Neural progenitor cell (in vitro differentiated cells): ENCODE measurements around the gene SLC2A5. TPM values are rescaled to one million over a fixed set of nuclear protein-coding genes. Genes with fewer than 3 reads are reported as not detected.

Source experiments
- DNase-seq: peaks from one replicate; pipeline ENCODE4 v3.0.0-alpha.2; 2016; ENCODE audit warnings: low spot score
- H2AFZ ChIP-seq: fragments of 200-600 bp; sonication (generic); replicated peaks from 2 replicates; pipeline ENCODE4 v1.6.1; 2016; ENCODE audit warnings: antibody characterized with exemption
- H3F3A ChIP-seq: fragments of 200-600 bp; sonication (generic); 2 replicates; pipeline ENCODE4 v1.6.1; 2016; ENCODE audit warnings: antibody characterized with exemption, low read depth
- H3K27ac ChIP-seq: fragments of 200-600 bp; sonication (generic); 2 replicates; pipeline ENCODE4 v1.5.1; 2016; ENCODE audit warnings: mild to moderate bottlenecking
- H3K27me3 ChIP-seq: fragments of 200-600 bp; sonication (generic); 2 replicates; pipeline ENCODE4 v1.6.1; 2016; ENCODE audit warnings: mild to moderate bottlenecking, moderate library complexity
- H3K36me3 ChIP-seq: fragments of 200-600 bp; sonication (generic); 2 replicates; pipeline ENCODE4 v1.5.1; 2016
- H3K4me1 ChIP-seq: fragments of 200-600 bp; sonication (generic); 2 replicates; pipeline ENCODE4 v1.6.1; 2016; ENCODE audit warnings: mixed run types
- H3K4me2 ChIP-seq: fragments of 200-600 bp; sonication (generic); 2 replicates; pipeline ENCODE4 v1.6.1; 2016
- H3K4me3 ChIP-seq: fragments of 200-600 bp; sonication (generic); 2 replicates; pipeline ENCODE4 v1.5.1; 2016
- H3K79me2 ChIP-seq: fragments of 200-600 bp; sonication (generic); 2 replicates; pipeline ENCODE4 v1.6.1; 2016; ENCODE audit warnings: low read depth
- H3K9ac ChIP-seq: fragments of 200-600 bp; sonication (generic); 2 replicates; pipeline ENCODE4 v1.6.1; 2016
- H3K9me3 ChIP-seq: fragments of 200-600 bp; sonication (generic); 2 replicates; pipeline ENCODE4 v1.5.1; 2016; ENCODE audit warnings: low read depth
- H4K20me1 ChIP-seq: fragments of 200-600 bp; sonication (generic); 2 replicates; pipeline ENCODE4 v1.6.1; 2016; ENCODE audit warnings: low read depth
- H3K27ac Mint-ChIP-seq: 3 replicates; pipeline ENCODE4 v1.8.0; 2021; ENCODE audit warnings: mixed read lengths
- H3K27me3 Mint-ChIP-seq: 2 replicates; pipeline ENCODE4 v1.8.0; 2022; ENCODE audit warnings: low read depth, mild to moderate bottlenecking, inconsistent platforms, moderate library complexity, mixed read lengths; ENCODE audit not compliant: insufficient read depth
- H3K36me3 Mint-ChIP-seq: 3 replicates; pipeline ENCODE4 v1.8.0; 2021; ENCODE audit warnings: mixed read lengths
- H3K4me1 Mint-ChIP-seq: 3 replicates; pipeline ENCODE4 v1.8.0; 2021; ENCODE audit warnings: mixed read lengths
- H3K4me3 Mint-ChIP-seq: 3 replicates; pipeline ENCODE4 v1.8.0; 2021; ENCODE audit warnings: mild to moderate bottlenecking, moderate library complexity, mixed read lengths
- H3K9me3 Mint-ChIP-seq: 3 replicates; pipeline ENCODE4 v1.8.0; 2020; ENCODE audit warnings: mixed read lengths
- EZH2 ChIP-seq: fragments of 200-600 bp; sonication (generic); IDR thresholded peaks from 2 replicates; pipeline ENCODE4 v1.6.1; 2017; ENCODE audit warnings: antibody characterized with exemption, mild to moderate bottlenecking, moderate library complexity
- EZH2phosphoT487 ChIP-seq: fragments of 200-600 bp; sonication (generic); IDR thresholded peaks from 2 replicates; pipeline ENCODE4 v1.6.1; 2017; ENCODE audit warnings: antibody characterized with exemption
- total RNA-seq: library from RNA; depleted of rRNA; stranded (reverse); fragments of >200 nt; gene quantifications from 2 replicates; pipeline ENCODE4 v1.2.3, GENCODE V29; 2015; ENCODE audit warnings: low replicate concordance
- TF ChIP-seq, protein P1 (sequence below): fragments of 200-600 bp; sonication (generic); IDR thresholded peaks from 2 replicates; pipeline ENCODE4 v1.5.1; 2017; ENCODE audit warnings: antibody characterized with exemption, mild to moderate bottlenecking

Gene SLC2A5
- total RNA-seq, 1 donor from 2014 or later, result not detected

DNA sequence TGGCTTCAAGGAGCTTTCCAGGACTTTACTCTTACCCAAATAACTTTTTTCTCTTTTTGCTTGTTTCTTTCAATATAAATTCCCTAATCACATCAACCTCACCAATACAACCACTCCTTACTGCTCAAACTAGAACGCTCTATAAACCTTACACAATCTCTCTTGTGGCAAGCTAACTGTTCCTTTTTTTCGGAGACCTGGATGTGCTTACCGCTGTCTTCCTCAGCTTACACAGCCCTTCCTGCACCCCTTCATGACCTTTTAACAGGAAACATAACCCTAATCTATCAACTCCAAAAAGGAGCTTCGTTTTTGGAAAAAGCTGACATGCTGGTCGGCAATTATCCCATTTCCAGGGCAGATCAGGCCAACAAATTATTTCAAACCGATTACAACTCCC, 24.1 kb upstream of the SLC2A5 start:
- no peak overlapping the region for H3K27ac Mint-ChIP-seq
- no peaks in the 10 kb centered on the region for H3K27me3 ChIP-seq
- H3K4me1 ChIP-seq, result no peaks in the 10 kb centered on the region
- peaks cover 3% of the 10 kb centered on the region for H3K4me1 Mint-ChIP-seq
- no peaks in the 10 kb centered on the region for H3F3A ChIP-seq
- no peaks in the 10 kb centered on the region for H4K20me1 ChIP-seq
- no peak for DNase-seq
- TF ChIP-seq EZH2phosphoT487 (no peak), EZH2 (no peak)
- TF ChIP-seq, protein P1, sequence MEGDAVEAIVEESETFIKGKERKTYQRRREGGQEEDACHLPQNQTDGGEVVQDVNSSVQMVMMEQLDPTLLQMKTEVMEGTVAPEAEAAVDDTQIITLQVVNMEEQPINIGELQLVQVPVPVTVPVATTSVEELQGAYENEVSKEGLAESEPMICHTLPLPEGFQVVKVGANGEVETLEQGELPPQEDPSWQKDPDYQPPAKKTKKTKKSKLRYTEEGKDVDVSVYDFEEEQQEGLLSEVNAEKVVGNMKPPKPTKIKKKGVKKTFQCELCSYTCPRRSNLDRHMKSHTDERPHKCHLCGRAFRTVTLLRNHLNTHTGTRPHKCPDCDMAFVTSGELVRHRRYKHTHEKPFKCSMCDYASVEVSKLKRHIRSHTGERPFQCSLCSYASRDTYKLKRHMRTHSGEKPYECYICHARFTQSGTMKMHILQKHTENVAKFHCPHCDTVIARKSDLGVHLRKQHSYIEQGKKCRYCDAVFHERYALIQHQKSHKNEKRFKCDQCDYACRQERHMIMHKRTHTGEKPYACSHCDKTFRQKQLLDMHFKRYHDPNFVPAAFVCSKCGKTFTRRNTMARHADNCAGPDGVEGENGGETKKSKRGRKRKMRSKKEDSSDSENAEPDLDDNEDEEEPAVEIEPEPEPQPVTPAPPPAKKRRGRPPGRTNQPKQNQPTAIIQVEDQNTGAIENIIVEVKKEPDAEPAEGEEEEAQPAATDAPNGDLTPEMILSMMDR, result no peak
- H3K9me3 ChIP-seq, result peaks cover 7% of the 10 kb centered on the region
- no peak overlapping the region for H3K9ac ChIP-seq
- H3K36me3 ChIP-seq, result no peaks in the 10 kb centered on the region
- H2AFZ ChIP-seq, result no peak overlapping the region
- no peak overlapping the region for H3K4me3 ChIP-seq
- no peaks in the 10 kb centered on the region for H3K79me2 ChIP-seq
- H3K4me2 ChIP-seq, result no peak overlapping the region
- no peak overlapping the region for H3K4me3 Mint-ChIP-seq
- peaks cover 4% of the 10 kb centered on the region for H3K36me3 Mint-ChIP-seq
- H3K9me3 Mint-ChIP-seq, result peaks cover 22% of the 10 kb centered on the region
- no peak overlapping the region for H3K27ac ChIP-seq
- H3K27me3 Mint-ChIP-seq, result peaks cover 5% of the 10 kb centered on the region

DNA sequence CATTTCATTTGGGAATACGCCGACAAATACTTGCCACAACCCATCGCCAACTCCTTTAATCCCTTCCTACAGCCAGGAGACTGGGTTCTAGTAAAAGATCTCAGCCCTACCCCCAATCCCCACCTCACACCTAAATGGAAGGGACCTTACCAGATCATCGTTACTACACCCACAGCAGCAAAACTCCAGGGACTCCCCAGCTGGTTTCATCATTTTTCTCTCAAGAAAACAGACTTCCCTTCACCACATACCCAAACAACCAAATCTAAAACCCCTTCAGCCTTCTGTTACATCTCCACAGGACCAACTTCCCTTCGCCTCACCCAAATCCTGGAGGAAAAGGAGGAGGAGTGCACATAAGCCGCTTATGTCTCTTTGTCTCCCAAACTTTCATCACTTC, 23.7 kb upstream of the SLC2A5 start:
- Mint-ChIP-seq H3K9me3 (peaks cover 22% of the 10 kb centered on the region), H3K36me3 (peaks cover 4% of the 10 kb centered on the region), H3K27ac (no peak overlapping the region), H3K4me1 (peaks cover 3% of the 10 kb centered on the region), H3K27me3 (peaks cover 5% of the 10 kb centered on the region), H3K4me3 (no peak overlapping the region)
- Histone ChIP-seq H3K9ac (no peak overlapping the region), H4K20me1 (no peaks in the 10 kb centered on the region), H3F3A (no peaks in the 10 kb centered on the region), H3K9me3 (peaks cover 7% of the 10 kb centered on the region), H2AFZ (no peak overlapping the region), H3K79me2 (no peaks in the 10 kb centered on the region), H3K27ac (no peak overlapping the region), H3K4me3 (no peak overlapping the region), H3K27me3 (no peaks in the 10 kb centered on the region), H3K36me3 (no peaks in the 10 kb centered on the region), H3K4me1 (no peaks in the 10 kb centered on the region), H3K4me2 (no peak overlapping the region)
- no peak for DNase-seq
- TF ChIP-seq EZH2 (no peak), EZH2phosphoT487 (no peak)
- TF ChIP-seq, protein P1, result no peak

DNA sequence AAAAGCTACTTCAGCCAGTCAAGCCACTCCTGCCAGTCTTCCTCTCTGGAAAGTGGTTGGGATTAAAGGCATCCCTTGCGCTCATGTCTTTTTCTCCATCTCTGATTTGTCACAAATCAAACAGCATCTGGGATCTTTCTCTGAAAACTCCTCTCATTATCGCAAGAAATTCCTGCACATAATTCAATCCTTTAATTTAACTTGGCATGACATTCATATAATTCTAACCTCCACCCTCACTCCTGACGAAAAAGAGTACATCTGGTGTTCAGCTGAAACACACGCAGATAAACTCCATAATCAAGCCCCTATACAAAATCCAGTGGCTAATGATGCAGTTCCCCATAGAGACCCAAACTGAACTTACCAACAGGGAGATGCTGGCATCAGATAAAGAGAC, 19.4 kb upstream of the SLC2A5 start:
- Histone ChIP-seq H3K4me1 (no peaks in the 10 kb centered on the region), H3F3A (no peaks in the 10 kb centered on the region), H3K9ac (no peak overlapping the region), H3K79me2 (no peaks in the 10 kb centered on the region), H3K27ac (no peak overlapping the region), H3K27me3 (no peaks in the 10 kb centered on the region), H4K20me1 (no peaks in the 10 kb centered on the region), H3K36me3 (no peaks in the 10 kb centered on the region), H2AFZ (no peak overlapping the region), H3K4me3 (no peak overlapping the region), H3K4me2 (no peak overlapping the region), H3K9me3 (no peaks in the 10 kb centered on the region)
- peaks cover 3% of the 10 kb centered on the region for H3K27me3 Mint-ChIP-seq
- H3K4me1 Mint-ChIP-seq, result no peaks in the 10 kb centered on the region
- no peak overlapping the region for H3K27ac Mint-ChIP-seq
- no peaks in the 10 kb centered on the region for H3K36me3 Mint-ChIP-seq
- TF ChIP-seq EZH2, result no peak
- TF ChIP-seq EZH2phosphoT487, result no peak
- TF ChIP-seq, protein P1, result no peak
- DNase-seq, result no peak
- H3K9me3 Mint-ChIP-seq, result peaks cover 9% of the 10 kb centered on the region
- no peak overlapping the region for H3K4me3 Mint-ChIP-seq
